ENCODE data around the gene NDUFB10. TPM values are rescaled to one million over a fixed set of nuclear protein-coding genes. Genes with fewer than 3 reads are reported as not detected.

Gene NDUFB10
- total and polyA plus RNA-seq, 4 donors: 93.9 to 195 (median 133) TPM

DNA sequence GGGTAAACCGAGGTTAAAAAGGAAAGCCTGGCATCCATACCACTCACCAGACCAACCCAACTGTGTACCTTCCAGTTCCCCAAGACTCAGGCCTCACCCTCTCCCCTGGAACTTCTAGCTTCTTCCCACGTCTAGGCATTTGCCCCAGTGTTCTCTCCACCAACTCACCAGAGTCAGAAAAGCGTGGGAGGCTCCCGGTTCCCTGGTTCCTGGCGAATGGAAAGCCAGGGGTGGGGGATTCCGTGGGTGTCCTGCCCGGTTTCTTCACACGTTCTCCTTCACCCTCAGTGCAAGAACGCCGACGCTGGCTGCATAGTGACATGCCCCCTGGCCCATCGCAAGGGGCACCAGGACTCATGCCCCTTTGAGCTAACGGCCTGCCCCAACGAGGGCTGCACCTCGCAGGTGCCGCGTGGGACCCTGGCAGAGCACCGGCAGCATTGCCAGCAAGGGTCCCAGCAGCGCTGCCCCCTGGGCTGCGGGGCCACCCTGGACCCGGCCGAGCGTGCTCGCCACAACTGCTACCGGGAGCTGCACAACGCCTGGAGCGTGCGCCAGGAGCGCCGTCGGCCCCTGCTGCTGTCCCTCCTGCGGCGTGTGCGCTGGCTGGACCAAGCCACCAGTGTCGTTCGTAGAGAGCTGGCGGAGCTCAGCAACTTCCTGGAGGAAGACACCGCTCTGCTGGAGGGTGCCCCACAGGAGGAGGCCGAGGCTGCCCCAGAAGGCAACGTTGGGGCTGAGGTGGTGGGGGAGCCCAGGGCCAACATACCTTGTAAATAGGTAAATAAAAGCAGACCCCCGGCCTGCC lies 9.0 kb downstream of the NDUFB10 start:
- H3K36me3 ChIP-seq (ENCODE audit: control insufficient read depth in 4 of 4, insufficient read depth in 3 of 4, low read depth in 1 of 4, low read length in 3 of 4): peaks cover 0 to 4% (median under 1%) of the 10 kb centered on the region in 4 donors
- TF ChIP-seq GABPA (IDR thresholded peaks at IDR 0.05 in 1 of 2, conservative IDR thresholded peaks at IDR 0.05 in 1 of 2) (no peak), NR2F2 (IDR thresholded peaks at IDR 0.05) (no peak), RAD21 (IDR thresholded peaks at IDR 0.05) (no peak), EGR1 (IDR thresholded peaks at IDR 0.05; ENCODE audit: low read depth in 2 of 2) (no peak), TAF1 (conservative IDR thresholded peaks at IDR 0.05) (no peak), SP1 (IDR thresholded peaks at IDR 0.05) (no peak), HNF4A (conservative IDR thresholded peaks at IDR 0.05) (no peak), RXRA (IDR thresholded peaks at IDR 0.05) (no peak), YY1 (IDR thresholded peaks at IDR 0.05) (no peak), FOXA1 (IDR thresholded peaks at IDR 0.05) (no peak), HNF4G (IDR thresholded peaks at IDR 0.05) (no peak), JUND (IDR thresholded peaks at IDR 0.05) (no peak), FOXA2 (IDR thresholded peaks at IDR 0.05) (no peak)
- TF ChIP-seq, protein P1, sequence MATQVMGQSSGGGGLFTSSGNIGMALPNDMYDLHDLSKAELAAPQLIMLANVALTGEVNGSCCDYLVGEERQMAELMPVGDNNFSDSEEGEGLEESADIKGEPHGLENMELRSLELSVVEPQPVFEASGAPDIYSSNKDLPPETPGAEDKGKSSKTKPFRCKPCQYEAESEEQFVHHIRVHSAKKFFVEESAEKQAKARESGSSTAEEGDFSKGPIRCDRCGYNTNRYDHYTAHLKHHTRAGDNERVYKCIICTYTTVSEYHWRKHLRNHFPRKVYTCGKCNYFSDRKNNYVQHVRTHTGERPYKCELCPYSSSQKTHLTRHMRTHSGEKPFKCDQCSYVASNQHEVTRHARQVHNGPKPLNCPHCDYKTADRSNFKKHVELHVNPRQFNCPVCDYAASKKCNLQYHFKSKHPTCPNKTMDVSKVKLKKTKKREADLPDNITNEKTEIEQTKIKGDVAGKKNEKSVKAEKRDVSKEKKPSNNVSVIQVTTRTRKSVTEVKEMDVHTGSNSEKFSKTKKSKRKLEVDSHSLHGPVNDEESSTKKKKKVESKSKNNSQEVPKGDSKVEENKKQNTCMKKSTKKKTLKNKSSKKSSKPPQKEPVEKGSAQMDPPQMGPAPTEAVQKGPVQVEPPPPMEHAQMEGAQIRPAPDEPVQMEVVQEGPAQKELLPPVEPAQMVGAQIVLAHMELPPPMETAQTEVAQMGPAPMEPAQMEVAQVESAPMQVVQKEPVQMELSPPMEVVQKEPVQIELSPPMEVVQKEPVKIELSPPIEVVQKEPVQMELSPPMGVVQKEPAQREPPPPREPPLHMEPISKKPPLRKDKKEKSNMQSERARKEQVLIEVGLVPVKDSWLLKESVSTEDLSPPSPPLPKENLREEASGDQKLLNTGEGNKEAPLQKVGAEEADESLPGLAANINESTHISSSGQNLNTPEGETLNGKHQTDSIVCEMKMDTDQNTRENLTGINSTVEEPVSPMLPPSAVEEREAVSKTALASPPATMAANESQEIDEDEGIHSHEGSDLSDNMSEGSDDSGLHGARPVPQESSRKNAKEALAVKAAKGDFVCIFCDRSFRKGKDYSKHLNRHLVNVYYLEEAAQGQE (IDR thresholded peaks at IDR 0.05): no peak
- TF ChIP-seq, protein P2, sequence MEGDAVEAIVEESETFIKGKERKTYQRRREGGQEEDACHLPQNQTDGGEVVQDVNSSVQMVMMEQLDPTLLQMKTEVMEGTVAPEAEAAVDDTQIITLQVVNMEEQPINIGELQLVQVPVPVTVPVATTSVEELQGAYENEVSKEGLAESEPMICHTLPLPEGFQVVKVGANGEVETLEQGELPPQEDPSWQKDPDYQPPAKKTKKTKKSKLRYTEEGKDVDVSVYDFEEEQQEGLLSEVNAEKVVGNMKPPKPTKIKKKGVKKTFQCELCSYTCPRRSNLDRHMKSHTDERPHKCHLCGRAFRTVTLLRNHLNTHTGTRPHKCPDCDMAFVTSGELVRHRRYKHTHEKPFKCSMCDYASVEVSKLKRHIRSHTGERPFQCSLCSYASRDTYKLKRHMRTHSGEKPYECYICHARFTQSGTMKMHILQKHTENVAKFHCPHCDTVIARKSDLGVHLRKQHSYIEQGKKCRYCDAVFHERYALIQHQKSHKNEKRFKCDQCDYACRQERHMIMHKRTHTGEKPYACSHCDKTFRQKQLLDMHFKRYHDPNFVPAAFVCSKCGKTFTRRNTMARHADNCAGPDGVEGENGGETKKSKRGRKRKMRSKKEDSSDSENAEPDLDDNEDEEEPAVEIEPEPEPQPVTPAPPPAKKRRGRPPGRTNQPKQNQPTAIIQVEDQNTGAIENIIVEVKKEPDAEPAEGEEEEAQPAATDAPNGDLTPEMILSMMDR (IDR thresholded peaks at IDR 0.05; ENCODE audit: low read depth, low read length, missing input control): no peak
- TF ChIP-seq, protein P3, sequence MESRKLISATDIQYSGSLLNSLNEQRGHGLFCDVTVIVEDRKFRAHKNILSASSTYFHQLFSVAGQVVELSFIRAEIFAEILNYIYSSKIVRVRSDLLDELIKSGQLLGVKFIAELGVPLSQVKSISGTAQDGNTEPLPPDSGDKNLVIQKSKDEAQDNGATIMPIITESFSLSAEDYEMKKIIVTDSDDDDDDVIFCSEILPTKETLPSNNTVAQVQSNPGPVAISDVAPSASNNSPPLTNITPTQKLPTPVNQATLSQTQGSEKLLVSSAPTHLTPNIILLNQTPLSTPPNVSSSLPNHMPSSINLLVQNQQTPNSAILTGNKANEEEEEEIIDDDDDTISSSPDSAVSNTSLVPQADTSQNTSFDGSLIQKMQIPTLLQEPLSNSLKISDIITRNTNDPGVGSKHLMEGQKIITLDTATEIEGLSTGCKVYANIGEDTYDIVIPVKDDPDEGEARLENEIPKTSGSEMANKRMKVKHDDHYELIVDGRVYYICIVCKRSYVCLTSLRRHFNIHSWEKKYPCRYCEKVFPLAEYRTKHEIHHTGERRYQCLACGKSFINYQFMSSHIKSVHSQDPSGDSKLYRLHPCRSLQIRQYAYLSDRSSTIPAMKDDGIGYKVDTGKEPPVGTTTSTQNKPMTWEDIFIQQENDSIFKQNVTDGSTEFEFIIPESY (IDR thresholded peaks at IDR 0.05): no peak
- TF ChIP-seq, protein P4, sequence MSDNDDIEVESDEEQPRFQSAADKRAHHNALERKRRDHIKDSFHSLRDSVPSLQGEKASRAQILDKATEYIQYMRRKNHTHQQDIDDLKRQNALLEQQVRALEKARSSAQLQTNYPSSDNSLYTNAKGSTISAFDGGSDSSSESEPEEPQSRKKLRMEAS (IDR thresholded peaks at IDR 0.05): no peak
- TF ChIP-seq, protein P5, sequence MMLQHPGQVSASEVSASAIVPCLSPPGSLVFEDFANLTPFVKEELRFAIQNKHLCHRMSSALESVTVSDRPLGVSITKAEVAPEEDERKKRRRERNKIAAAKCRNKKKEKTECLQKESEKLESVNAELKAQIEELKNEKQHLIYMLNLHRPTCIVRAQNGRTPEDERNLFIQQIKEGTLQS (IDR thresholded peaks at IDR 0.05): no peak
- no peaks in the 10 kb centered on the region for H3K9me3 ChIP-seq (ENCODE audit: control insufficient read depth in 4 of 4, low read length in 3 of 4)
- no peaks in the 10 kb centered on the region for H3K27me3 ChIP-seq (ENCODE audit: control insufficient read depth in 4 of 4, insufficient read depth in 4 of 4, low read length in 3 of 4)
- H3K27ac ChIP-seq (ENCODE audit: low read depth in 1 of 2, low read length in 2 of 2): no peak overlapping the region
- WGBS: 91% methylated on average over 41 of the region's 41 CpGs
- DNase-seq (ENCODE audit: low spot score): no peak
- H3K4me3 ChIP-seq (ENCODE audit: low read depth in 1 of 3, low read length in 3 of 3): no peak overlapping the region
- peaks cover 7 to 34% (median 31%) of the 10 kb centered on the region in 4 donors for H3K4me1 ChIP-seq (ENCODE audit: control insufficient read depth in 4 of 4, insufficient read depth in 4 of 4, low read length in 3 of 4)
- no peak overlapping the region for H3K9ac ChIP-seq (ENCODE audit: low read depth in 1 of 2, low read length in 2 of 2)
